Stimulated activated CD8-positive, alpha-beta memory T cell treated with anti-CD3 and anti-CD28 coated beads, Interleukin-15, amount 100 ng/mL, for 4 hours (primary cell): Measurements from ENCODE around the gene EYA4.

Source experiments
- DNase-seq, 2 donors: peaks; one replicate each; pipeline ENCODE4 v3.0.0-alpha.2; 2020; ENCODE audit warnings: low read depth in 2 of 2

EYA4 gene

GRCh38 chr6:133399426-133399825 is 158.3 kb downstream of the EYA4 start:
- DNase-seq, result no peak

- DNase-seq, result no peak
Observed at GRCh38 chr6:133404151-133404550, 163.0 kb downstream of the EYA4 start.

DNA sequence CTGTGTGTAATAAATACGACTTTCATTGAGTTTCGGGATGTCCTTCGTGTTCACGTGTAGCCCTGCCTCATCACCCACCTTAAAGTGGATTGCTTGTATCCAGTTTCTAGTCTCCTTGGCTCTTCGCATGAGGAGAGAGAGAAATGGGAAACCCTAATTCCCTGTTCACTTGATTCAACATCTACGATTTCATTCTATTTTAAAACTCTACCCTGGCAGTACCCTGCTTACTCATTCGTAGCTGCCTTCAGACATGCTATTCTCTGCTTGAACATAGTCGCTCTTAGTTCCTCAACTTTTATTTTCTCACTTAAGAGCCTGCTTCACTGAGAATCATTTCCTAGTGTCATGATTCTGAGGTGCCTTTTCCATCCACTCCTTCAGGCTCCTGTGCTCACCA is 163.6 kb downstream of the EYA4 start:
- DNase-seq, result no peak

- DNase-seq, result no peak
Observed at GRCh38 chr6:133407320-133408100, 166.4 kb downstream of the EYA4 start.

DNA sequence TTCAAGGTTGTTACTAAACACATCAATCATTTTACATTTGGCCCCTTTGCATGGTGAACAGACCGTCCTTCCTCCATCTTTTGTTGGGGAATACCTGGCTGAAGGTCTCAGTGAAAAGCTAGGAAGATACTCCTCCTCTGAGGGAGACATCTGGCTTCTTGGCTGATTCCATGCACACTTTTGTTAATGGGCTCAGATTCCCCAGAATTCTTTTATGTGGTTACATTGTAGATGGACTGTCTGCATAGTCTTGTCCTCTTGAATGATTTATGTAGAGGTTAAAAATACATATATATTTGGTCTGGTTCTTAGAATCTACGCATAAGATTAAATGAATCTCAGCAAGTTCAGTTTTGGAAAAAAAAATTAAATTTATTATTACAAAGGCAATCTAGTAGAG is 167.0 kb downstream of the EYA4 start:
- DNase-seq, result no peak

DNA sequence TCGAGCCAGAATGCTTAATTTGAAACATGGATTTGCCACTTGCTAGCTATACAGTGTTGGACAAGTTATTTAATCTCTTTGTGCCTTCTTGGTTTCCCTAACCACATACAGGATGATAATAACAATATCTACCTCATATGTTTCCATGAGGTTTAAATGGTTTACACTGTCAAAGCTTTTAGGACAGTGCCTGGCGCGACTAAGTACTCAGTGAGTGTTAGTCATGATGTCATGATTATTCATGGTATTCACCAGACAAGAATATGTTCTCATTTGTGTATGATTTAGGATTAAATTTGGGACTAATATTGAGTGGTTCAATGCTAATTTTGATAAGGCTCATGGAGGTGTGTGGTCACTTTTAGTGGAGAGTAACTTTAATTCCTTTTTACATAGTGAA is 167.4 kb downstream of the EYA4 start:
- no peak for DNase-seq

DNA sequence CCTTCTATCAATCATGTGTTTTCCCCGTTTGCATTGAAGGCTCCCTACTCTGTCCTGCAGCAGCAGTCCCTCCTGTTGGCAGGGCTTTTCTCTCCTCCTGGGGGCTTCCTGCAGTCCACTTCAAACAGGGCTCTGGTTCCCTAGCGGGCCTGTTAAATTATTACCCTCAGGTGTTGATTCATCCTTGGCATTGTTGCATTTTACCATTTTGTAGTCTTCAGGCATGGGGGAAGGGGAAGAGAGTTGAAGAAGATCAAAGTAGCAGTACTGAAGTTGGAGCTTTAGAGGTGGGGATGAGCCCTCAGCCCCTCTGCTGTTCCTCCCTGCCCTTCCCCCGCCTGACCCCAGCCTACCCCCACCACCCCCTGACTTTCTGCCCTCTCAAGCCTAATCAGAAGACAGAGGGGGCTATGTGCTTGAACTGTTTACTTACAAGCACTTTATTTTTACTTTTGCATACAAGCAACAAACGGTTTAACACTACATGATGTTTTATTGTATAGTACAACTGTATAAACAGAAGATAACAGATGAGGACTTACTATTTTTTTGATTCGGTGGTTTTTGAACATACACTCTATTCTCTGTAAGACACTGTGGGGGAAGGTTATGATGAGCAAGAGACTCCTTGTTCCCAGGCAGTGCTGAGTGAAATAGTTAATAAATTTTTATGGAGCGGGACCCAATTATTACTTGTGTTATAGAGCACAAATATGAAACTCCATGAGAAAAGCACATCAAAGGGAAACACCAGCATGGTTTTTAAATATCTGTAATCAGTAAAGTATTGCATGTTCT is 169.7 kb downstream of the EYA4 start:
- no peak for DNase-seq

DNA sequence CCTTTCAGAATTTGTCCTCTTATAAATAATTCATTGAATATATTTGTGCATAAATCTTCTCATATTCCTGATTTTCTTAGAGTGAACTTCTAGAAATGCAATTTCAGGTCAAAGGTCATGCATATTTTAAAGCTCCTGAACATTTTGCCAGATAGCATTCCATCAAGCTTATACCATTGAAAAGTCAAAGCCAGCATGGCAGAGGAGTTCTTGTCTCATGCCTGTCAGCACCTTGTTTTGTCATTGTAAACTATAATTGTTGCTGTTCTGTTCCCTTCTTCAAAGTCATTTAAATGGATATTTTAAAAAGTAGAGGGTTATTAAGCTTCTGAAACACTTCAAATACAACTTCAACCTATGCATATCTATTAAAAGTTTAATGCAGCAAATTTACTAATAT is 170.6 kb downstream of the EYA4 start:
- no peak for DNase-seq

GRCh38 chr6:133415262-133415661 is 174.1 kb downstream of the EYA4 start:
- no peak for DNase-seq

GRCh38 chr6:133418108-133418507 is 177.0 kb downstream of the EYA4 start:
- no peak for DNase-seq

GRCh38 chr6:133423242-133423641 is 182.1 kb downstream of the EYA4 start:
- DNase-seq, result no peak

DNA sequence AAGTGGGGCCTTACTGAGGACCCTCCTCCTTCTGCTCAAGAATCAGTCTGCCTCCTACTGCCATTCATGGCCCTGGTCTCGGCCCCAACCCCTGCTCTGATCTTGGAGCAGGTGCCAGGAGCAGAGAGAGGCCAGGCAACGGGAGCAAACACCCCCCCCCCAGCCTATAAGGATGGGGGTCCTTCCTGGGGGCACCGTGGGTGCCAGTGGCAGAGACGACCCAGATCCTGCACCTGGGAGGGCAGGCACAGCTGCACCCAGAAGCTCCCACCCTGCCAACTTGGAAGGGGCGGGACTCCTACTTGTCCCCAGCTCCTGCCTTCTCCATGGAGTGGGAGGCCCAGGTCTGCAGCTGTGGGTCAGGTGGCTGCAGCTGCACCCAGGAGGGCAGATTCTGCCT is 183.2 kb downstream of the EYA4 start:
- DNase-seq, result no peak

- DNase-seq, result no peak
Observed at GRCh38 chr6:133426038-133426437, 184.9 kb downstream of the EYA4 start.

GRCh38 chr6:133428295-133428694 is 187.1 kb downstream of the EYA4 start:
- DNase-seq, result no peak

DNA sequence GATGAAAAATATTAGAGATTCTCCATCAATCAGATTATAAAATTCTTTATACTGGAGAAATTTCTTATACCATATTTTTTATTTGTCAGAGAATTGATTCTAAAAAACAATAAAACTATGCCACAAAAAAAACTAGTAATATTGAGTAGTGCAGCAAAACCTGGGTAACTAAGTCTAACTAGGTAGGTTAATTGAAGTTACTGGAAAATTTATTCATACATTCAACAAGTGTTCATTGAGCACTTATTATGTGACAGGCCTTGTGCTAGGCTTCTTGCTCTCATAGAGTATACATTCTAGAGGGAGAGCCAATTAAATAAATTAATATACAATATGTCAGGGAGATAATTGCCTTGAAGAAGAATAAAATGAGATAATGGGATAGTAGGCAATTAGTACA is 189.4 kb downstream of the EYA4 start:
- DNase-seq, result no peak

DNA sequence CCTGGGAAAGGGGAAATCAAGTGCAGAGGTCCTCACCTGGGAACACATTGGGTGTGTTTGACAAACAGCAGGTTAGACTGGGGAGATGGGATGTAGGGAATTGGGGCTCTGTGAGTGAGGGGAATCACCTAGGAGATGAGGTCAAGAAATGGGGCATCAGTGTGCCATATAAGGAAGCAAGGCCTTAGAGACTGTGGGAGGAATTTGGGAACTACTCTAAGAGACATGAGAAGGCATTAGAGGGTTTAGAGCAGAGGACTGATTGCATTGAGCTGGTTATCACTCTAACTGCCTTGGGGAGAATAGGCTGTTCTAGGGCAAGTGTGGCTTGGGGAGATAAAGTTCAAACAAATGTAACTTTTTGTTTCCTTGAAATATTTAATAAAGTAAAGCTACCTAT is 189.9 kb downstream of the EYA4 start:
- no peak for DNase-seq

DNA sequence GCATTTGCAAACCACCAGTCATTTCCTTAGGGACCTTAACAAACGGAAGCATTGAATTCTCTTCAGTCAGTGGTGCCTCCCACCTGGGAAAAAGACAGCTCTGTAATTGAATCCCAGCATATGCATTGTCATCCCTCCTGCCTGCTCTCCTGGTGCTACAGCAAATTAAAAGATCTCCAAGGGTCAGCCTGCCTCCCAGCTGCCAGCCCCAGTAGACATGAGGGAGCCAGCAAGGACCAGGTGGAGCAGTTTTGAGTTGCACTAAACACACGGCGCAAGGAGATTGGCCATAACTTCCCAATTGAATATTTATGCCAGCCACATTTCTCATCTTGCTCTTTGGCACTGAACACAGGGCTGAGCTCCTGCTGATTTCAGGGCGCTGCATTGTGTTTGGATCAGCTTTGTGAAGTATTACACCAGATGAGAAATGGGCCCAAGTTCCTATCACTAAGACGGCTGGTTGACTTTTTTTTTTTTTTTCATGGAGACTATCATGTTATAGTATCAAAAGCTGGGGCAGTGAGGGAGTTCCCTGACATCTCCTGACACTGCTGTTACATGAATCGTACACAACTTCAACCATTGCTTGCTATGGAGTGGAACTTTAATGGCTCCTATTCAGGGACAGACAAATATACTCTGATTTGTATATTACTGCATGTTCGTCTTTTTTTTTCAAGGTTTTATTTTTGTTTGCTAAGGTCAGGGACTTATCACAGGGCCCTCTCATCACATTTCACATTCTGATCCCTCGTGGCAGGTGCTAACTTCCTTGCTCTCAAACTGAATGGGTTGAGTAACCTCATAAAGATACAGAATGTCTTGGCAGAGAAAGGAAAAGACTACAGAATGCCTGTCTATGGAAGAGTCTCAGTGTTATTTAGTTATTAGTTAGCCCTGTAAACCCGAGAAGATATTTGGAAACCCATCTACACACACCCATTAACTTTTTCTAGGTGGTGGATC is 191.1 kb downstream of the EYA4 start:
- no peak for DNase-seq

DNA sequence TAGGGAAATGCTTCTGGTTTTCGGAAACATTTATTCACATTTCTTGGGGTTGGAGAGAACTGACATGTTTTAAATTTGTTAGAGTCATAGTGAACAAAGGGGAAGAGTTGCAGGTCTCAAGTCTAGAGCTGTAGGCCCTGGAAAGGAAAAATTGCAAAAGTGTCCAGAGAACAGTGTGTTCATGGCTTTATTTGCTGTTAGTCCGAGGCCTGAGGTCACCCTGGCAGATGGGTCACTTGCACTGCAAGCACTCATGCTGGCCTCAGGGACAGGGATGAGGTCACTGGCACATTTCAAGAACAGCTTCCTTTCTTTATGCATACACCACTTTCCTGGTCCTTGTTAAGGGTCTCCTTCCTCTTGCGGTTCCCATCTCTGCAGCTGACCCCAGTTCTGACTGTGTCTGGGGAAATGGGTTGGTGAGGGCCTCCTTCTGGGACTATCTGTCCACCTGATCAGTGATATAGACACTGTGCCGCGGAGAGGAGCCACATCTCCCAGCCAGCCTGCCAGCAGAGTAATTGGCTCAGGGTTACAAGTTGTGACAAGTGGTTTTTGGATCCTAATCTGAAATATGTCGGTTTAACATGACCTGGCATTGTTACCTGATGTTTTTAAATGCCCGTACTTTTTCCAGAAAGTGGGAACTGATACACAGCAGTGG is 194.0 kb downstream of the EYA4 start:
- DNase-seq, result no peak

DNA sequence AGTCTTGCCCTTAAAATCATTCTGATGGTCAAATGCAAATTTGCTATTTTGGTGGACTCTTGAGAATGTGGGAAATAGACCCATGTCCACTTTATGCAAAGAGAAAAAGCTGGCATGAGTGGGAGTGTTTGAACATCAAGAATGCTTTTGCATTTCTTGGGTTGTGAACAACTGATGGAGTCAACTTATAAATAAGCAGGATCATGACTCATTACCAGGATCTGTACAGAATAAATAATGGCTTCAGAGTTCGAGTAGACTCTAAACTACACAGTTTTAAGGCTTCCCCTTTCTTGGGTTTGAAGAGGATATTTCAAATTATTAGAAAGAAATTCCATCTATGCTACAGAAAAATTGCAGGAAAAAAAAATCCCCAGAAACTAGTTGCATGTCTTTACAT is 195.5 kb downstream of the EYA4 start:
- DNase-seq, result no peak

- DNase-seq, result no peak
Observed at GRCh38 chr6:133441491-133441890, 200.3 kb downstream of the EYA4 start.

GRCh38 chr6:133446789-133447188 is 205.6 kb downstream of the EYA4 start:
- DNase-seq, result no peak

GRCh38 chr6:133447924-133448323 is 206.8 kb downstream of the EYA4 start:
- no peak for DNase-seq
